ENCODE results near the gene MAML3.

DNA sequence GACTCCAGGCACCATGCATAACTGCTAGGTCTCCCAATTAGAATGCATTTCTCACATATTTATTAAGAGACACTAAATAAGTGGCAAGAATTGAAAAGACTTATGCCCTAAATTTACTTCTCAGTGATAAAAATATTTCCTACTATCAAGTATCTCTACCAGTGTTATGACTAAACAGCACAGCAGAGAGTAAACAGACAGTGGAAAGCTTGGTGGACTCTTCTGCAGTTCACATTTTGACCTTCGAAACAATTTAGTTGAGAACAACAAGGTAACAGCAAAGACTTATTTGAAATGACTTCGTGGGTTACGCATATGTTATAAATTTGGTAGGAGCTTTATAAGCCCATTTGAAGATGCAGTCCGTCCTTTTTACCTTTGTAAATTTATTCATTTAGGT lies 16.3 kb upstream of the MAML3 start:
- TF ChIP-seq, protein P1, sequence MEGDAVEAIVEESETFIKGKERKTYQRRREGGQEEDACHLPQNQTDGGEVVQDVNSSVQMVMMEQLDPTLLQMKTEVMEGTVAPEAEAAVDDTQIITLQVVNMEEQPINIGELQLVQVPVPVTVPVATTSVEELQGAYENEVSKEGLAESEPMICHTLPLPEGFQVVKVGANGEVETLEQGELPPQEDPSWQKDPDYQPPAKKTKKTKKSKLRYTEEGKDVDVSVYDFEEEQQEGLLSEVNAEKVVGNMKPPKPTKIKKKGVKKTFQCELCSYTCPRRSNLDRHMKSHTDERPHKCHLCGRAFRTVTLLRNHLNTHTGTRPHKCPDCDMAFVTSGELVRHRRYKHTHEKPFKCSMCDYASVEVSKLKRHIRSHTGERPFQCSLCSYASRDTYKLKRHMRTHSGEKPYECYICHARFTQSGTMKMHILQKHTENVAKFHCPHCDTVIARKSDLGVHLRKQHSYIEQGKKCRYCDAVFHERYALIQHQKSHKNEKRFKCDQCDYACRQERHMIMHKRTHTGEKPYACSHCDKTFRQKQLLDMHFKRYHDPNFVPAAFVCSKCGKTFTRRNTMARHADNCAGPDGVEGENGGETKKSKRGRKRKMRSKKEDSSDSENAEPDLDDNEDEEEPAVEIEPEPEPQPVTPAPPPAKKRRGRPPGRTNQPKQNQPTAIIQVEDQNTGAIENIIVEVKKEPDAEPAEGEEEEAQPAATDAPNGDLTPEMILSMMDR (IDR thresholded peaks at IDR 0.05; ENCODE audit: low read depth, low read length, poor library complexity, severe bottlenecking): no peak
- TF ChIP-seq EZH2phosphoT487 (IDR thresholded peaks at IDR 0.05; ENCODE audit: borderline replicate concordance, low read length): no peak

Measured in DOHH2 (cell line).